ENCODE data around the gene CIPC. TPM values are rescaled to one million over a fixed set of nuclear protein-coding genes. Genes with fewer than 3 reads are reported as not detected.

The CIPC gene
- total RNA-seq, 1 donor from 2014 or later: 70.3 TPM

- DNase-seq: no peak
- TF ChIP-seq CTCF (IDR thresholded peaks at IDR 0.05; ENCODE audit: borderline replicate concordance): no peak
- Histone ChIP-seq H3K9me3 (replicated peaks) (no peaks in the 10 kb centered on the region), H3K27ac (replicated peaks) (peak overlapping the region; percentile 98), H3K36me3 (no peaks in the 10 kb centered on the region), H3K27me3 (ENCODE audit: low read depth) (no peaks in the 10 kb centered on the region), H3K4me1 (peaks cover 57% of the 10 kb centered on the region), H3K4me3 (peak overlapping the region; percentile 84)
- intact Hi-C loops (cut with micrococcal nuclease): no loop called here
Observed at GRCh38 chr14:77097006-77097699, 905 bp upstream of the CIPC start.

GRCh38 chr14:77098529-77099353 is 683 bp downstream of the CIPC start:
- intact Hi-C loops (cut with micrococcal nuclease): no loop called here
- DNase-seq: peak; percentile 77
- H3K9me3 ChIP-seq (replicated peaks): no peaks in the 10 kb centered on the region
- no peaks in the 10 kb centered on the region for H3K27me3 ChIP-seq (ENCODE audit: low read depth)
- H3K4me3 ChIP-seq: peak overlapping the region; percentile 84
- H3K27ac ChIP-seq (replicated peaks): peak overlapping the region; percentile 98
- H3K36me3 ChIP-seq: no peaks in the 10 kb centered on the region
- peaks cover 73% of the 10 kb centered on the region for H3K4me1 ChIP-seq
- no peak for TF ChIP-seq CTCF (IDR thresholded peaks at IDR 0.05; ENCODE audit: borderline replicate concordance)

GRCh38 chr14:77099425-77100167 is 1.5 kb downstream of the CIPC start:
- Histone ChIP-seq H3K9me3 (replicated peaks) (no peaks in the 10 kb centered on the region), H3K36me3 (peaks cover 3% of the 10 kb centered on the region), H3K27me3 (ENCODE audit: low read depth) (no peaks in the 10 kb centered on the region), H3K4me1 (peaks cover 78% of the 10 kb centered on the region), H3K4me3 (peak overlapping the region; percentile 84), H3K27ac (replicated peaks) (peak overlapping the region; percentile 98)
- DNase-seq: no peak
- no peak for TF ChIP-seq CTCF (IDR thresholded peaks at IDR 0.05; ENCODE audit: borderline replicate concordance)
- intact Hi-C loops (cut with micrococcal nuclease): no loop called here

GRCh38 chr14:77100961-77101360 is 2.9 kb downstream of the CIPC start:
- Histone ChIP-seq H3K27me3 (ENCODE audit: low read depth) (no peaks in the 10 kb centered on the region), H3K36me3 (peaks cover 6% of the 10 kb centered on the region), H3K4me3 (peak overlapping the region; percentile 84), H3K27ac (replicated peaks) (peak overlapping the region; percentile 98), H3K4me1 (peaks cover 87% of the 10 kb centered on the region), H3K9me3 (replicated peaks) (no peaks in the 10 kb centered on the region)
- intact Hi-C loops (cut with micrococcal nuclease): no loop called here
- no peak for TF ChIP-seq CTCF (IDR thresholded peaks at IDR 0.05; ENCODE audit: borderline replicate concordance)
- DNase-seq: no peak

GRCh38 chr14:77102154-77102553 is 4.1 kb downstream of the CIPC start:
- intact Hi-C loops (cut with micrococcal nuclease): no loop called here
- H3K27ac ChIP-seq (replicated peaks): peak overlapping the region; percentile 98
- H3K4me1 ChIP-seq: peaks cover 91% of the 10 kb centered on the region
- no peaks in the 10 kb centered on the region for H3K27me3 ChIP-seq (ENCODE audit: low read depth)
- peaks cover 15% of the 10 kb centered on the region for H3K36me3 ChIP-seq
- no peak for DNase-seq
- no peaks in the 10 kb centered on the region for H3K9me3 ChIP-seq (replicated peaks)
- H3K4me3 ChIP-seq: peak overlapping the region; percentile 7
- TF ChIP-seq CTCF (IDR thresholded peaks at IDR 0.05; ENCODE audit: borderline replicate concordance): no peak

All from left ventricle myocardium inferior (tissue), 1 donor.